ENCODE data around the gene CCDC178.

CCDC178 gene

GRCh38 chr18:32975163-32975436, 465.4 kb downstream of the CCDC178 start:
- H2BK5ac ChIP-seq (ENCODE audit: low read length), result no peak overlapping the region
- H4K8ac ChIP-seq (ENCODE audit: low read depth, low read length), result no peak overlapping the region
- H2AK5ac ChIP-seq (ENCODE audit: low read length), result no peak overlapping the region
- H4K5ac ChIP-seq (ENCODE audit: low read length), result no peak overlapping the region
- H2BK15ac ChIP-seq (replicated peaks; ENCODE audit: low read depth), result no peak overlapping the region
- no peaks in the 10 kb centered on the region for H3K27me3 ChIP-seq (ENCODE audit: insufficient read depth, low read length, poor library complexity)
- no peaks in the 10 kb centered on the region for H3K79me2 ChIP-seq (ENCODE audit: control insufficient read depth, insufficient read depth, low read length)
- no peaks in the 10 kb centered on the region for H3K79me1 ChIP-seq (ENCODE audit: low read length)
- H3K56ac ChIP-seq (ENCODE audit: low read length), result no peak overlapping the region
- no peak overlapping the region for H3K4me2 ChIP-seq (ENCODE audit: low read length)
- H3K36me3 ChIP-seq (ENCODE audit: control insufficient read depth, insufficient read depth, low read length), result no peaks in the 10 kb centered on the region
- H2BK120ac ChIP-seq (ENCODE audit: low read depth, low read length), result no peak overlapping the region
- H3K27ac ChIP-seq (ENCODE audit: low read depth, low read length), result no peak overlapping the region
- no peak overlapping the region for H3K18ac ChIP-seq (ENCODE audit: low read length)
- H3K4me1 ChIP-seq (ENCODE audit: control insufficient read depth, low read depth, low read length), result no peaks in the 10 kb centered on the region
- WGBS (ENCODE audit: extremely low coverage, insufficient coverage, low lambda C conversion rate), result no CpG with 5 or more reads among the region's 1 CpG
- no peak for DNase-seq
- H3K4me3 ChIP-seq (ENCODE audit: low read length), result no peak overlapping the region
- no peak overlapping the region for H3K4ac ChIP-seq (ENCODE audit: low read depth, low read length)
- no peak overlapping the region for H3K23ac ChIP-seq (ENCODE audit: low read length)
- H3K9ac ChIP-seq (ENCODE audit: low read length), result no peak overlapping the region

DNA sequence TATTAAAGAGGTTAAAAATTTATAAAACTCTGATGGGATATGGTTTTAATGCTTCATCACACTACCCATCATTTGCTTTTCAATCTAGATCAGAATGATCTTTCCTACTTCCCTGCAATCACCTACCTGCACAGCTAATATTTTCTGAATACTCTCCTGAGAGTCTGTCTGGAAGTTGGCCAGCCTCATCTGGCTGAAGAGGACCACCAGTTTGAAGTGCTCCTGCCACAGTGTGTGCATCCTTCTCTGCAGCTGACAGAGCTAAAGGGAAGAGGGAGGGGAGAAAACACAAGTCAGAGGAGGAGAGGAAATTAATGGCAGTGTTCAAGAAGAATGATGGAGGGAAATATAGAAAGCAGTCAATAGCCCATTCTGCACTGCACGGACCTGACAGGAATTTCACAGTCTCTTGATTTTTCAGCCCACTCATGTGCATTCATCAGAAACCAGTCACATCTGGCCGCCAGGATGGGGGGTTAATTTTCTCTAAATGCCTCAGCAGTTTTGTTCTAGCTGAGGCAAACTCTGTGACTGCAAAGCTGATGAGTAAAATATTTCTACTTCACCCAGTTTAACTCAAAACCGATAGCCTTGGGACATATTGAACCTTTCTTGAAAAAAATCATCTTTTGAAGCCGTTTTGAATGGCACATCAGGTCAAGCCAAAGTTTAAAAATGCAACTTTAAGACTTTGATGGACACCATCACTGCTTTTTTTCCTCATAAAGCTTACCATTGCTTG, 465.9 kb downstream of the CCDC178 start:
- Histone ChIP-seq H3K4me3 (ENCODE audit: low read length) (no peak overlapping the region), H3K79me1 (ENCODE audit: low read length) (no peaks in the 10 kb centered on the region), H3K23ac (ENCODE audit: low read length) (no peak overlapping the region), H3K4me1 (ENCODE audit: control insufficient read depth, low read depth, low read length) (no peaks in the 10 kb centered on the region), H3K56ac (ENCODE audit: low read length) (no peak overlapping the region), H3K9ac (ENCODE audit: low read length) (no peak overlapping the region), H3K4me2 (ENCODE audit: low read length) (no peak overlapping the region), H3K79me2 (ENCODE audit: control insufficient read depth, insufficient read depth, low read length) (no peaks in the 10 kb centered on the region), H3K18ac (ENCODE audit: low read length) (no peak overlapping the region), H2BK15ac (replicated peaks; ENCODE audit: low read depth) (no peak overlapping the region), H2AK5ac (ENCODE audit: low read length) (no peak overlapping the region), H3K27ac (ENCODE audit: low read depth, low read length) (no peak overlapping the region), H2BK120ac (ENCODE audit: low read depth, low read length) (no peak overlapping the region), H3K4ac (ENCODE audit: low read depth, low read length) (no peak overlapping the region), H3K27me3 (ENCODE audit: insufficient read depth, low read length, poor library complexity) (no peaks in the 10 kb centered on the region), H4K5ac (ENCODE audit: low read length) (no peak overlapping the region), H4K8ac (ENCODE audit: low read depth, low read length) (no peak overlapping the region), H3K36me3 (ENCODE audit: control insufficient read depth, insufficient read depth, low read length) (no peaks in the 10 kb centered on the region), H2BK5ac (ENCODE audit: low read length) (no peak overlapping the region)
- DNase-seq, result no peak
- WGBS (ENCODE audit: extremely low coverage, insufficient coverage, low lambda C conversion rate), result no CpG with 5 or more reads among the region's 4 CpGs

DNA sequence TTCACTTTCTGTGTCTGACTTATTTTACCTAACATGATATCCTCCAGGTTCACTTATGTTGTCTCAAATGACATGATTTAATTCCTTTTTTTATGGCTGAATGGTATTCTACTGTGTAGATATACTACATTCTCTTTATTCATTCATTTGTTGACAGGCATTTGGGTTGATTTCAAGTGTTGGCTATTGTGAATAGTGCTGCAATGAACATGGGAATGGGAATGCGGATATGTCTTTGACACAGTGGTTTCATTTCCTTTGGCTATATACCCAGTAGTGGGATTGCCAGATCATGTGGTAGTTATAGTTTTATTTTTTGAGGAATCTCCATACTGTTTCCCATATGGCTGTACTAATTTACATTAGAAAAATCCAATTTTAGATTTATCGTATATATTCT, 472.3 kb downstream of the CCDC178 start:
- H2AK5ac ChIP-seq (ENCODE audit: low read length), result no peak overlapping the region
- no peak overlapping the region for H3K23ac ChIP-seq (ENCODE audit: low read length)
- WGBS (ENCODE audit: extremely low coverage, insufficient coverage, low lambda C conversion rate), result 100% methylated on average over 1 of the region's 2 CpGs
- H3K79me2 ChIP-seq (ENCODE audit: control insufficient read depth, insufficient read depth, low read length), result no peaks in the 10 kb centered on the region
- H3K27ac ChIP-seq (ENCODE audit: low read depth, low read length), result no peak overlapping the region
- H4K5ac ChIP-seq (ENCODE audit: low read length), result no peak overlapping the region
- no peak overlapping the region for H2BK15ac ChIP-seq (replicated peaks; ENCODE audit: low read depth)
- H3K56ac ChIP-seq (ENCODE audit: low read length), result no peak overlapping the region
- H2BK5ac ChIP-seq (ENCODE audit: low read length), result no peak overlapping the region
- H3K9ac ChIP-seq (ENCODE audit: low read length), result no peak overlapping the region
- no peak overlapping the region for H3K4me2 ChIP-seq (ENCODE audit: low read length)
- H4K8ac ChIP-seq (ENCODE audit: low read depth, low read length), result no peak overlapping the region
- H3K4me1 ChIP-seq (ENCODE audit: control insufficient read depth, low read depth, low read length), result no peaks in the 10 kb centered on the region
- no peak for DNase-seq
- no peak overlapping the region for H3K4me3 ChIP-seq (ENCODE audit: low read length)
- H2BK120ac ChIP-seq (ENCODE audit: low read depth, low read length), result no peak overlapping the region
- no peak overlapping the region for H3K4ac ChIP-seq (ENCODE audit: low read depth, low read length)
- no peaks in the 10 kb centered on the region for H3K79me1 ChIP-seq (ENCODE audit: low read length)
- H3K27me3 ChIP-seq (ENCODE audit: insufficient read depth, low read length, poor library complexity), result no peaks in the 10 kb centered on the region
- no peaks in the 10 kb centered on the region for H3K36me3 ChIP-seq (ENCODE audit: control insufficient read depth, insufficient read depth, low read length)
- H3K18ac ChIP-seq (ENCODE audit: low read length), result no peak overlapping the region

DNA sequence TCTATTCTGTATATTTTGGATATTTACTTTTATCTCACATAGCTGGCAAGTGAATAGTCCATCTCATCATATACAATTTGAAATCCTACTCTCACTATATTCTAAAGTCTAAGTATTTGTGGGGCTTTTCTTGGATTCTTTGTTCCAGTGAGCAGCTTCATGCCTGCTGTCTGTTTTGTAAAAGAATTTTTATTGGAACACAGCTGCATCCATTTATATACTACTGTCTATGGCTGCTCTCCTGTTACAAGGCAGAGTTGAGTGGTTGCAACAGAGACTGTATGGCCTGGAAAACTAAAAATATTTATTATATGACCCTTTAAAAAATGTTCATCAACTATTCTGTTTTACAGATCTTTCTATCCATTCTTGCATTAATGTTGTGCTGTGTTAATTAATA, 474.4 kb downstream of the CCDC178 start:
- no peak overlapping the region for H2BK5ac ChIP-seq (ENCODE audit: low read length)
- no peak overlapping the region for H3K23ac ChIP-seq (ENCODE audit: low read length)
- H2BK120ac ChIP-seq (ENCODE audit: low read depth, low read length), result no peak overlapping the region
- H3K4ac ChIP-seq (ENCODE audit: low read depth, low read length), result no peak overlapping the region
- H2AK5ac ChIP-seq (ENCODE audit: low read length), result no peak overlapping the region
- no peak overlapping the region for H3K9ac ChIP-seq (ENCODE audit: low read length)
- H3K79me1 ChIP-seq (ENCODE audit: low read length), result no peaks in the 10 kb centered on the region
- no peak overlapping the region for H2BK15ac ChIP-seq (replicated peaks; ENCODE audit: low read depth)
- H3K36me3 ChIP-seq (ENCODE audit: control insufficient read depth, insufficient read depth, low read length), result no peaks in the 10 kb centered on the region
- no peak overlapping the region for H3K18ac ChIP-seq (ENCODE audit: low read length)
- H3K4me2 ChIP-seq (ENCODE audit: low read length), result no peak overlapping the region
- H3K4me3 ChIP-seq (ENCODE audit: low read length), result no peak overlapping the region
- H3K27ac ChIP-seq (ENCODE audit: low read depth, low read length), result no peak overlapping the region
- H3K56ac ChIP-seq (ENCODE audit: low read length), result no peak overlapping the region
- no peak overlapping the region for H4K8ac ChIP-seq (ENCODE audit: low read depth, low read length)
- H3K79me2 ChIP-seq (ENCODE audit: control insufficient read depth, insufficient read depth, low read length), result no peaks in the 10 kb centered on the region
- no peak overlapping the region for H4K5ac ChIP-seq (ENCODE audit: low read length)
- DNase-seq, result no peak
- H3K4me1 ChIP-seq (ENCODE audit: control insufficient read depth, low read depth, low read length), result no peaks in the 10 kb centered on the region
- H3K27me3 ChIP-seq (ENCODE audit: insufficient read depth, low read length, poor library complexity), result no peaks in the 10 kb centered on the region

GRCh38 chr18:32961538-32961937, 479.0 kb downstream of the CCDC178 start:
- Histone ChIP-seq H3K4me3 (ENCODE audit: low read length) (no peak overlapping the region), H2BK120ac (ENCODE audit: low read depth, low read length) (no peak overlapping the region), H3K23ac (ENCODE audit: low read length) (no peak overlapping the region), H3K9ac (ENCODE audit: low read length) (no peak overlapping the region), H3K4me1 (ENCODE audit: control insufficient read depth, low read depth, low read length) (no peaks in the 10 kb centered on the region), H3K36me3 (ENCODE audit: control insufficient read depth, insufficient read depth, low read length) (no peaks in the 10 kb centered on the region), H3K27me3 (ENCODE audit: insufficient read depth, low read length, poor library complexity) (no peaks in the 10 kb centered on the region), H3K27ac (ENCODE audit: low read depth, low read length) (no peak overlapping the region), H3K79me2 (ENCODE audit: control insufficient read depth, insufficient read depth, low read length) (no peaks in the 10 kb centered on the region), H4K5ac (ENCODE audit: low read length) (no peak overlapping the region), H4K8ac (ENCODE audit: low read depth, low read length) (no peak overlapping the region), H3K79me1 (ENCODE audit: low read length) (no peaks in the 10 kb centered on the region), H2BK15ac (replicated peaks; ENCODE audit: low read depth) (no peak overlapping the region), H3K4me2 (ENCODE audit: low read length) (no peak overlapping the region), H3K56ac (ENCODE audit: low read length) (no peak overlapping the region), H3K18ac (ENCODE audit: low read length) (no peak overlapping the region), H3K4ac (ENCODE audit: low read depth, low read length) (no peak overlapping the region), H2AK5ac (ENCODE audit: low read length) (no peak overlapping the region), H2BK5ac (ENCODE audit: low read length) (no peak overlapping the region)
- WGBS (ENCODE audit: extremely low coverage, insufficient coverage, low lambda C conversion rate), result no CpG with 5 or more reads among the region's 5 CpGs
- DNase-seq, result no peak

- H3K23ac ChIP-seq (ENCODE audit: low read length), result no peak overlapping the region
- no CpG with 5 or more reads among the region's 1 CpG for WGBS (ENCODE audit: extremely low coverage, insufficient coverage, low lambda C conversion rate)
- no peaks in the 10 kb centered on the region for H3K36me3 ChIP-seq (ENCODE audit: control insufficient read depth, insufficient read depth, low read length)
- no peaks in the 10 kb centered on the region for H3K4me1 ChIP-seq (ENCODE audit: control insufficient read depth, low read depth, low read length)
- H3K56ac ChIP-seq (ENCODE audit: low read length), result no peak overlapping the region
- no peak overlapping the region for H3K4me3 ChIP-seq (ENCODE audit: low read length)
- H2BK5ac ChIP-seq (ENCODE audit: low read length), result no peak overlapping the region
- no peaks in the 10 kb centered on the region for H3K79me2 ChIP-seq (ENCODE audit: control insufficient read depth, insufficient read depth, low read length)
- no peak overlapping the region for H3K4ac ChIP-seq (ENCODE audit: low read depth, low read length)
- H2AK5ac ChIP-seq (ENCODE audit: low read length), result no peak overlapping the region
- no peak overlapping the region for H2BK15ac ChIP-seq (replicated peaks; ENCODE audit: low read depth)
- H4K5ac ChIP-seq (ENCODE audit: low read length), result no peak overlapping the region
- no peak overlapping the region for H3K9ac ChIP-seq (ENCODE audit: low read length)
- no peak overlapping the region for H3K4me2 ChIP-seq (ENCODE audit: low read length)
- no peaks in the 10 kb centered on the region for H3K79me1 ChIP-seq (ENCODE audit: low read length)
- H3K18ac ChIP-seq (ENCODE audit: low read length), result no peak overlapping the region
- no peak overlapping the region for H4K8ac ChIP-seq (ENCODE audit: low read depth, low read length)
- DNase-seq, result no peak
- no peak overlapping the region for H3K27ac ChIP-seq (ENCODE audit: low read depth, low read length)
- no peak overlapping the region for H2BK120ac ChIP-seq (ENCODE audit: low read depth, low read length)
- no peaks in the 10 kb centered on the region for H3K27me3 ChIP-seq (ENCODE audit: insufficient read depth, low read length, poor library complexity)
Measured at GRCh38 chr18:32958746-32959145, 481.8 kb downstream of the CCDC178 start.
